Activated naive CD4-positive, alpha-beta T cell treated with anti-CD3 and anti-CD28 coated beads for 36 hours (primary cell): Measurements from ENCODE around the gene SAMSN1. TPM values are rescaled to one million over a fixed set of nuclear protein-coding genes. Genes with fewer than 3 reads are reported as not detected.

Experiments
- CTCF ChIA-PET: fragments of 350-600 bp; sonication (Branson Sonifier 250); formaldehyde crosslinking; loops from one replicate; lab custom pipeline; 2021; ENCODE audit warnings: antibody characterized with exemption; lab: Charles Lee
- DNase-seq: peaks from one replicate; pipeline ENCODE4 v3.0.0-alpha.2; 2020
- H3K27ac Mint-ChIP-seq: one replicate; pipeline ENCODE4 v1.8.0; 2021; ENCODE audit warnings: mild to moderate bottlenecking, mixed read lengths
- H3K27me3 Mint-ChIP-seq: one replicate; pipeline ENCODE4 v1.8.0; 2021; ENCODE audit warnings: low read depth, mixed read lengths
- H3K36me3 Mint-ChIP-seq: one replicate; pipeline ENCODE4 v1.8.0; 2021; ENCODE audit warnings: low read depth, mixed read lengths
- H3K4me1 Mint-ChIP-seq: one replicate; pipeline ENCODE4 v1.8.0; 2021; ENCODE audit warnings: low read depth, mixed read lengths
- H3K4me3 Mint-ChIP-seq: one replicate; pipeline ENCODE4 v1.8.0; 2021; ENCODE audit warnings: mild to moderate bottlenecking, moderate library complexity, mixed read lengths
- H3K9me3 Mint-ChIP-seq: one replicate; pipeline ENCODE4 v1.8.0; 2021; ENCODE audit warnings: mixed read lengths
- intact Hi-C: fragments of 100-400 bp; cut with micrococcal nuclease; formaldehyde crosslinking; loops from one replicate; pipeline ENCODE4 v1.15.1; 2023
- total RNA-seq, 2 experiments: library from RNA; stranded (reverse); gene quantifications; one replicate each; pipeline ENCODE4 v1.2.3, GENCODE V29; 2021

SAMSN1 gene
- total RNA-seq, 2 experiments from 2014 or later = 41.1 to 43.0 TPM

DNA sequence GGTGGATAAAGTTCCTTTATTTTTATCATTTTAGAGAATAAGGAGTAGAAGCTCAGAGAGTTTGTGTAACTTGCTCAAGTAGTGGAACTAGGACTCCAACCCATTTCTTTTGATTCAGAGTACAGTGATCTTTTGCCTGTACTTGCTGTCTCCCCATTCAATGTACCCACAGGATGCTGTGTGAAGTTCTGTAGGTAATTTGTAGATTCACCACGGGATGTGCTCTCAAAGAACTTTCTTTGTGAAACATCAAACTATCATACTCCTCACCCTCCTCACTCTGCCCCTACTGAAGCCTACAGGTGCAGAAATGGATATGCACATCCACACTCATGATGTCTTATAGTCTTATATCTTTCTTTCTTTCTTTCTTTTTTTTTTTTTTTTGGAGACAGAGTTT is 97.3 kb downstream of the SAMSN1 start:
- intact Hi-C loops = no loop called here
- CTCF ChIA-PET = interaction anchor here (1.5 kb wide), 1 partner anchor 288 kb away, joined by 3 read pairs; no protein-coding TSS in a partner anchor
- DNase-seq = no peak

DNA sequence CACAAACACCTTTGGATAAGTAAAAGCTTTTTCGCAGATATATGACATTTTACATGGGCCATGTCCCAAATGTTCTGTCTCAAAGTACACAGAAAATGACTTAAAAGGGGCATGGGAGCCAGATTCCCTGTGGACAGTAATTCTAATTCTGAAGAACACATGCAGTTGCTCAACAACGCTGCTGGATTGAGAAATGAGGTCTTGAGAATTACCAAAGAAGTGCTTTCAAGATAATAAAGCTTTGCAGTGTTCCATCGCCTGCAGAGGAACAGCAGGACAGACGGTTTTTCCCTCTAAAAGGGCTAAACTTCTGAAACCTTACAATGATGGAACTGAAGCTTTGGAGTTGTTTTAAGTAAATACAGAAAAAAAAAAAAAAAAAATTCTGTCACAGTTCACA is 107.9 kb downstream of the SAMSN1 start:
- no peak for DNase-seq
- H3K27ac Mint-ChIP-seq = no peak overlapping the region
- no peaks in the 10 kb centered on the region for H3K4me1 Mint-ChIP-seq
- H3K36me3 Mint-ChIP-seq = no peaks in the 10 kb centered on the region
- no peak overlapping the region for H3K4me3 Mint-ChIP-seq
- CTCF ChIA-PET = interaction anchor here (0.6 to 2.2 kb wide), 2 partner anchors 21 to 299 kb away, joined by 3 to 9 read pairs; no protein-coding TSS in a partner anchor
- peaks cover 1% of the 10 kb centered on the region for H3K27me3 Mint-ChIP-seq
- intact Hi-C loops = loop anchor here (10.0 kb wide), 1 partner anchor 427 kb away; no protein-coding TSS in a partner anchor
- H3K9me3 Mint-ChIP-seq = peaks cover 7% of the 10 kb centered on the region

More for the DNA sequence above, 97.3 kb downstream of the SAMSN1 start:
- Mint-ChIP-seq H3K4me3 (no peak overlapping the region), H3K27ac (no peak overlapping the region), H3K4me1 (peaks cover 32% of the 10 kb centered on the region), H3K36me3 (no peaks in the 10 kb centered on the region), H3K27me3 (peaks cover 2% of the 10 kb centered on the region), H3K9me3 (no peaks in the 10 kb centered on the region)

DNA sequence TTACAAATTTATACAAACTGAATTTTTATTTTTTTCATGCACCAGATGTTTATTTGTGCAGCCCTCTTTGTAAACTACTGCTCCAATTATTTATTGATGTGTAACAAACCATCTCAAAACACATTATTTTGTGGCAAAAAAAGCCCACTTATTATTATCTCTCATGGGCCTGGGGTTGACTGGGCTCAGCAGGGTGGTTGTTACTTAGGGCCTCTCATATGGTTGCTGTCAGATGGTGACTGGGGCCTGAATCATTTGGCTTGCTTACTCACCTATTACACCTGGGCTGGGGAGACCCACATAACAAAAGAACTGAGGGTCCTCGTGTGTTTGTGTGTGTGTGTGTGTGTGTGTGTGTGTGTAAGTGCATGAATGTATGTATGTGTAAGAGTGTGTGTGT is 110.7 kb downstream of the SAMSN1 start:
- Mint-ChIP-seq H3K4me1 (no peaks in the 10 kb centered on the region), H3K27ac (no peak overlapping the region), H3K9me3 (peaks cover 7% of the 10 kb centered on the region), H3K36me3 (no peaks in the 10 kb centered on the region), H3K27me3 (peaks cover 1% of the 10 kb centered on the region), H3K4me3 (no peak overlapping the region)
- no peak for DNase-seq
- intact Hi-C loops = loop anchor here (10.0 kb wide), 1 partner anchor 429 kb away; no protein-coding TSS in a partner anchor
- CTCF ChIA-PET = no interaction called here

Other genes starting within 250 kb of the SAMSN1 start
- gene HSPA13, start 163.2 kb downstream of the SAMSN1 start, total RNA-seq = 10 to 100 TPM; 41.1 to 41.4 TPM